HG02642 (cell line): ENCODE results near the gene RNF152.
"Not testable (repeated sequence)": the region's sequence is repeated elsewhere in the genome, so short reads cannot be mapped to it uniquely, and the experiment has no call there.

Source experiments
- ATAC-seq: cut with Tn5 transposase; IDR thresholded peaks from one replicate; pipeline ENCODE4 v1.9.1; 2021; ENCODE audit warnings: mild to moderate bottlenecking; ENCODE audit not compliant: unreplicated experiment, poor library complexity

RNF152 gene

GRCh38 chr18:61824733-61825363 is 68.0 kb downstream of the RNF152 start:
- no peak for ATAC-seq

GRCh38 chr18:61823595-61823994 is 69.2 kb downstream of the RNF152 start:
- no peak for ATAC-seq

DNA sequence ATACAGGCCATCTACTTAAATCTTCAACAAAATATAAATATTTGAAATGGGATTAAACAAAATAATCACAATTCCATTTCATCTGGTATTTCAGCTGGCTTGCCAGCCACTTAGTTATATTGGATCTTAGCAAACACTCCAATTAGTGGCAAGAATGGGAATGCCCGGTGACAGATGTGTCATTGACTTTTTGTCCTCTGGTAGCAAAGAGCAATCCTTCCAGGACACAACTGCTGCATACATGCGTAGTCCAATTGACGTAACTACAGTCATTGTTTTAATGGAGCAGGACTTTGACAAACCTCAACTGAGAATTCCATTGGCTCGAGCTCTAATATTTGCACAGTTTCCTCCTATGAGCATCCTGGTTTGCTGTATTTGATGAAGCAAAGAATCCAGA is 69.9 kb downstream of the RNF152 start:
- ATAC-seq = no peak

DNA sequence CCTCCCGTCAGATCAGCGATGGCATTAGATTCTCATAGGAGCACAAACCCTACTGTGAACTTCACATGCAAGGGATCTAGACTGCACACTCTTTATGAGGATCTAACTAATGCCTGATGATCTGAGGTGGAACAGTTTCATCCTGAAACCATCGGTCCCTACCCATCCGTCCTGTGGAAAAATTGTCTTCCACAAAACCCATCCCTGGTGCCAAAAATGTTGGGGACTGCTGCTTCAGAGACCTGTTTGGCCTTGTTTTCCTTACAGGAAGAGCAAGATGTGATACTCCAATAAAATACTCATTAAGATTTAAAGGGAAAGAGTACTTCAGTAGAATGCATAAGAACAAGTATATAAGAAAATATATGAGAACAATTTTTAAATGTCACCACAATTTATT is 71.1 kb downstream of the RNF152 start:
- no peak for ATAC-seq

DNA sequence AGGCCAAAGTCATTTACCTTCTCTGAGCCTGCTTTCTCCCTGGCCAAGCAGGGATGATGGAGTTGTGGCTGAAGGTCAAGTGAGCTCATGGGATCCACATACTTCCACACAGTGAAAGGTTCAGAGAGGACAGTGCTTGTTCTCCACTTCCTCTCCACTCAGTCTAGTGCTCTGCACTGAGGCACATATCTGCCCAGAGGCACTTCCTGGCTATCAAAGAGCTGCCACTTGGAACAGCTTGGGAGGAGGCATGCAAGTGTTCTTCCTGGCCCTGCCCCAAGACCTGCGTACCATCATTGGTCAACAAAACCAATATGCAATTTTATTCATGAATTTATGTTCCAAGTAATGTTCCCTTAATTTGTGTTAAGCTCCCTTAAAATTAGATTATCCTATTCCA is 71.9 kb downstream of the RNF152 start:
- ATAC-seq = no peak

DNA sequence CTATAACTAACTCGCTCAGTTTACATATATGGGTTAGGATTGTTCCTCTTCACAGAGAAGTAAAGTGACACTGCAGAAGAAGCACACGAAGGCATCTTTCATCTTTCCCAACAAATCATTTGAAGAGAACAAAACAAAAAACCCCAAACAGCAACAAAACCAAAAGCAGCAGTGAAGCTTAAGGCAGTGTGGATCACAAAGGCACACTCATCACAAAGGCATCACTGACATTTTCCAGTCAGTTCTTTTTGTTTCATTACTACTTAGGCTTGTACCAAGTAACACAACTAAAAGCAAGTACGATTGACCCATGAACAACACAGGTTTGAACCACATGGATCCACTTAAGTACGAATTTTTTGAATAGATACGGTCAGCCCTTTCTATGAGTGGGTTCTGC is 75.7 kb downstream of the RNF152 start:
- ATAC-seq = no peak

- ATAC-seq = no peak
Observed at GRCh38 chr18:61815885-61816470, 76.8 kb downstream of the RNF152 start.

GRCh38 chr18:61808286-61808685 is 84.5 kb downstream of the RNF152 start:
- ATAC-seq = no peak

DNA sequence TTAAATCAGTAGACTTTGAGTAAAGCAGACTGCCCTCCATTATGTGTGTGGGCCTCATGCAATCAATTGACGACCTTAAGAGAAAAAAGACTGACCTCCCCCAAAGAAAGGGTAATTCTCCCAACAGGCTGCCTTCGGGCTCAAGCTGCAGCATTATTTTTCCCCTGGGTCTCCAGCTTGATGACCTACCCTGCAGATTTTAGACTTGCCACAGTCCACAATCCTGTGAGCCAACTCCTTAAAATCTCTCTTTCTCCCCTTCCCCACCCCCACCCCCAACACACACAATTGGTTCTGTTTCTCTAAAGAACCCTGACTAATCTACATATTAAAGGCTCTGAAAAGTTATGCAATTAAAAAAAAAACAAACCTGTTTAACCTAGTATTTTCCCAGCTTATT is 89.4 kb downstream of the RNF152 start:
- ATAC-seq = no peak

GRCh38 chr18:61797696-61798590 is 94.9 kb downstream of the RNF152 start:
- ATAC-seq = no peak

DNA sequence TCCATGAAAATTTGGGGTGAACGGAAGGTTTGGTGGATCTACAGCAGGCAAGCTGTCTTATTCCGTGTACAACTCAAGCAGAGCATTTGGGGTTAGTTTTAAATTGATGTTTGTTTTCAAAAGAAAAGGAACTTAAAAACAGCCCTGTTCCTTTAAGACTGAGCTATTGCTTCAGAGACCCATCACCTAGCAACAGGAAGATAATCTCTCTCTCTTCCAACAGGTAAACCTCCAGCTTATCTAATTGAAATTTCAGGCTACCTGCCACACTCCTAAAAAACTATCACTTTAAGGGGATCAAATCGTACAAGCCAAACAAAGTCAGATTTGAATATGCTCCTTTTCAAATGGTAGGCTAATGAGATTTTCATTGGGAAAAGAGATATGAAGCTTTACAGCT is 101.8 kb downstream of the RNF152 start:
- ATAC-seq = no peak

DNA sequence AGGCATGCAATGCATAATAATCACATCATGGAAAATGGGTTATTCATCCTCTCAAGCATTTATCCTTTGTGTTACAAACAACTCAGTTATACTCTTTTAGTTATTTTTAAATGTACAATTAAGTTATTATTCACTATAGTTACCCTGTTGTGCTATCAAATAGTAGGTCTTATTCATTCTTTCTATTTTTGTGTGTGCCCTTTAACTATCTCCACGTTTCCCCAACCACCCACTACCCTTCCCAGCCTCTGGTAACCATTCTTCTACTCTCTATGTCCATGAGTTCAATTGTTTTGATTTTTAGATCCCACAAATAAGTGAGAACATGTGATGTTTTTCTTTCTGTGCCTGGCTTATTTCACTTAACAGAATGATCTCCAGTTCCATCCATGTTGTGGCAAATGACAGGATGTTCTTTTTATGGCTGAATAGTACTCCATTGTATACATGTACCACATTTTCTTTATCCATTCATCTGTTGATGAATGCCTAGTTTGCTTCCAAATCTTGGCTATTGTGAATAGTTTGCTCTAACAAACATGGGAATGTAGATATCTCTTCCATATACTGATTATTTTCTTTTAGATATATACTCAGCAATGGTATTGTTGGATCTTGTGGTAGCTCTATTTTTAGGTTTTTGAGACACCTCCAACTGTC is 105.7 kb downstream of the RNF152 start:
- ATAC-seq = not testable (repeated sequence)

DNA sequence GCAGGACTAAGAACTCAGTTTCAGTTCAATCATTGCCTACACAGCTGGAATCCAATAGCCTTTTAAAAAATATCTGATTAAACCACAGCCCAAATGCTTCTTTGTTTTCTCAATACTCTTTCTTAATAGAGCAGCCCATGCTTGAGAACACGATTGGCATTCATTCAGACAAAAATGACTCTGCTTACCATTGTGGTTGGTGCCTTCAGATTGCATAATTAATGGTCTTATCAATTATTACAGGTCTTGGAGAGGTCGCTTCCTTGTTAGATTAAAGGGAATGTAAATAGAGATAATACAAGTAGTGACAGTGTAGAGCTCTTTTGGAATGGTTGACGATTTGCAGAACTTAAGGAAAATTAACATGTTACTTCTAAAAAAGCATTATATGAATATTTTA is 107.2 kb downstream of the RNF152 start:
- ATAC-seq = no peak

DNA sequence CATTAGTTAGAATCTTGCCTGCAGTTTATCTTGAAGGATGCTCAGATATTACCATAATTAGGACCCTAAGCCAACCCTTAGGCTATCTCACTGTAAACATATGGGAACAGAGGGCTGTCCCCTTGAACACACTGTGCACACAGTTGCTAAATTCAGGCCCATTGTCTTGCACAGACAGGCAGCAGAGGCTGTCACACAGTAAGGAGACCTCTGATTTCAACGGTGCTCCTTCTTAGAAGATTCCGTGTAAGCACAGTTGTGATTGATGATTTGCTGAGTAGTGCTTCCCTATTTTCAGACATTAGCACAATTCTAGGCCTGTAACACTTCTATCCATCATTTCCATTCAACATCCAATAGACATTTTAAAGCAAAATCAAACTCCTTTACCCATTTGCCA is 108.0 kb downstream of the RNF152 start:
- no peak for ATAC-seq

- no peak for ATAC-seq
Observed at GRCh38 chr18:61782545-61782944, 110.3 kb downstream of the RNF152 start.

- not testable (repeated sequence) for ATAC-seq
Observed at GRCh38 chr18:61776201-61776600, 116.6 kb downstream of the RNF152 start.

GRCh38 chr18:61774846-61775245 is 118.0 kb downstream of the RNF152 start:
- no peak for ATAC-seq

GRCh38 chr18:61772293-61772848 is 120.4 kb downstream of the RNF152 start:
- no peak for ATAC-seq

- ATAC-seq = no peak
Observed at GRCh38 chr18:61771861-61772260, 120.9 kb downstream of the RNF152 start.

- ATAC-seq = no peak
Observed at GRCh38 chr18:61770279-61770678, 122.5 kb downstream of the RNF152 start.
